Gastrocnemius medialis (tissue), 4 donors: ENCODE data around the gene TTLL12. TPM values are rescaled to one million over a fixed set of nuclear protein-coding genes. Genes with fewer than 3 reads are reported as not detected.

Experiments used
- ATAC-seq, 2 donors: fragments of 150-250 bp; one replicate each; pipeline ENCODE4 v1.9.1; 2016
- DNase-seq, 2 donors: peaks; one replicate each; pipeline ENCODE4 v3.0.0-alpha.2; 2019
- H3K27ac ChIP-seq, 4 donors: fragments of 200-600 bp; sonication (generic); 1 replicate in 1 of 4; 2 replicates in 3 of 4; pipeline ENCODE4 v1.5.1; 2016 to 2018; ENCODE audit warnings: mild to moderate bottlenecking in 2 of 4, moderate library complexity in 1 of 4
- H3K27me3 ChIP-seq, 3 donors: fragments of 200-600 bp; sonication (generic) in 2 of 3; 1 replicate in 1 of 3; 2 replicates in 2 of 3; pipeline versions ENCODE4 v1.5.1 to v1.6.0; 2016 to 2019; ENCODE audit warnings: mild to moderate bottlenecking in 1 of 3, moderate library complexity in 1 of 3
- H3K36me3 ChIP-seq, 2 donors: fragments of 200-600 bp; sonication (generic) in 1 of 2; one replicate each; pipeline ENCODE4 v1.5.1; 2017 to 2018
- H3K4me1 ChIP-seq, 2 donors: fragments of 200-600 bp; sonication (generic) in 1 of 2; one replicate each; pipeline ENCODE4 v1.5.1; 2016 to 2017; ENCODE audit warnings: mild to moderate bottlenecking in 2 of 2
- H3K4me3 ChIP-seq, 4 donors: fragments of 200-600 bp; sonication (generic) in 3 of 4; 1 replicate in 1 of 4; 2 replicates in 3 of 4; pipeline ENCODE4 v1.5.1; 2016 to 2019; ENCODE audit warnings: mild to moderate bottlenecking in 2 of 4
- H3K9me3 ChIP-seq, 3 donors: fragments of 200-600 bp; sonication (generic) in 2 of 3; 1 replicate in 1 of 3; 2 replicates in 2 of 3; pipeline ENCODE4 v1.5.1; 2016 to 2019
- POLR2A ChIP-seq, 2 donors: fragments of 450-650 bp; IDR thresholded peaks; one replicate each; pipeline ENCODE4 v1.6.1; 2017; ENCODE audit warnings: antibody characterized with exemption in 2 of 2, mild to moderate bottlenecking in 2 of 2, moderate library complexity in 2 of 2
- in situ Hi-C, 4 donors: fragments of 200-750 bp; cut with MboI; loops; one replicate each; pipeline versions ENCODE4 v1.15.0 to v1.8.0; 2017; ENCODE audit warnings: low sequenced_read_pairs in 4 of 4
- intact Hi-C: fragments of 100-400 bp; cut with DNase I; formaldehyde crosslinking; loops from one replicate; pipeline ENCODE4 v1.15.1; 2023; ENCODE audit warnings: low total_unique reads
- total RNA-seq, 4 donors: library from RNA; depleted of rRNA; stranded (reverse); fragments of >200 nt; gene quantifications; one replicate each; pipeline versions ENCODE4 v1.1.0 to v1.2.3, GENCODE V29; 2016
- TF ChIP-seq, protein P1 (sequence below), 5 experiments: fragments of 450-650 bp in 3 of 5; fragments of 200-600 bp in 2 of 5; sonication (generic) in 2 of 5; IDR thresholded peaks in 4 of 5; conservative IDR thresholded peaks in 1 of 5; 1 replicate in 4 of 5; 2 replicates in 1 of 5; pipeline ENCODE4 v1.5.1; 2016 to 2019; ENCODE audit warnings: antibody characterized with exemption in 5 of 5, mild to moderate bottlenecking in 3 of 5, moderate library complexity in 3 of 5

The TTLL12 gene
- total RNA-seq, 4 donors from 2014 or later = 13.7 to 41.8 (median 19.6) TPM

DNA sequence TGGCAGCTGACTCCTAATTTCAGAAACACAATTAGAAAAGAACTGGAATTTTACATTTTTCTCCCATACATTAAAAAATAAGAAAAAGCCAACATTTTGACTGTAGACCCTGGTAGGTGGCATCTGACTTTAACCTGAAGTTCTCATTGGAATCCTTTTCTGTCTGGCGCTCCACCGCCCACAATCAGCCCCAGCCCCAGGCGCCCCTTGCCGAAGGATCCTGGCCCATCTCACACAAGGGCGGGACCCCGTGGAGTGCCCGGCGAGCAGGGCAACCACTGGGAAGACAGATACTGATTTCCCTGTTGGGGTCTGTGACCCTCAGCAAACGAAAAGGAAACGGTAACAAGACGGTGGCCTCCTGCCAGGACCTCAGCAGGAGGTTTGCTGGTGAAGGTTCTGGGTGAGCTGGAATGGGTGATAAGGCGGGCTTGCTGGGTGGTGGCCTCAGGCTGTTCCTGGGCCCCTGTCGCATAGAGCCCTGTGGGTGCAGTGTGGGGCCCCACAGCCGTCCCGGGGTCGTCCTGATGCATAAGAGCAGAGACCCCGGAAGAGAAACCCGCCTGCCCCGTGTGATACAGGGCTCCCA lies 19.8 kb downstream of the TTLL12 start:
- TF ChIP-seq, protein P1, sequence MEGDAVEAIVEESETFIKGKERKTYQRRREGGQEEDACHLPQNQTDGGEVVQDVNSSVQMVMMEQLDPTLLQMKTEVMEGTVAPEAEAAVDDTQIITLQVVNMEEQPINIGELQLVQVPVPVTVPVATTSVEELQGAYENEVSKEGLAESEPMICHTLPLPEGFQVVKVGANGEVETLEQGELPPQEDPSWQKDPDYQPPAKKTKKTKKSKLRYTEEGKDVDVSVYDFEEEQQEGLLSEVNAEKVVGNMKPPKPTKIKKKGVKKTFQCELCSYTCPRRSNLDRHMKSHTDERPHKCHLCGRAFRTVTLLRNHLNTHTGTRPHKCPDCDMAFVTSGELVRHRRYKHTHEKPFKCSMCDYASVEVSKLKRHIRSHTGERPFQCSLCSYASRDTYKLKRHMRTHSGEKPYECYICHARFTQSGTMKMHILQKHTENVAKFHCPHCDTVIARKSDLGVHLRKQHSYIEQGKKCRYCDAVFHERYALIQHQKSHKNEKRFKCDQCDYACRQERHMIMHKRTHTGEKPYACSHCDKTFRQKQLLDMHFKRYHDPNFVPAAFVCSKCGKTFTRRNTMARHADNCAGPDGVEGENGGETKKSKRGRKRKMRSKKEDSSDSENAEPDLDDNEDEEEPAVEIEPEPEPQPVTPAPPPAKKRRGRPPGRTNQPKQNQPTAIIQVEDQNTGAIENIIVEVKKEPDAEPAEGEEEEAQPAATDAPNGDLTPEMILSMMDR (IDR thresholded peaks at IDR 0.05 in 4 of 5, conservative IDR thresholded peaks at IDR 0.05 in 1 of 5) = no peak
- TF ChIP-seq POLR2A (IDR thresholded peaks at IDR 0.05) = no peak

DNA sequence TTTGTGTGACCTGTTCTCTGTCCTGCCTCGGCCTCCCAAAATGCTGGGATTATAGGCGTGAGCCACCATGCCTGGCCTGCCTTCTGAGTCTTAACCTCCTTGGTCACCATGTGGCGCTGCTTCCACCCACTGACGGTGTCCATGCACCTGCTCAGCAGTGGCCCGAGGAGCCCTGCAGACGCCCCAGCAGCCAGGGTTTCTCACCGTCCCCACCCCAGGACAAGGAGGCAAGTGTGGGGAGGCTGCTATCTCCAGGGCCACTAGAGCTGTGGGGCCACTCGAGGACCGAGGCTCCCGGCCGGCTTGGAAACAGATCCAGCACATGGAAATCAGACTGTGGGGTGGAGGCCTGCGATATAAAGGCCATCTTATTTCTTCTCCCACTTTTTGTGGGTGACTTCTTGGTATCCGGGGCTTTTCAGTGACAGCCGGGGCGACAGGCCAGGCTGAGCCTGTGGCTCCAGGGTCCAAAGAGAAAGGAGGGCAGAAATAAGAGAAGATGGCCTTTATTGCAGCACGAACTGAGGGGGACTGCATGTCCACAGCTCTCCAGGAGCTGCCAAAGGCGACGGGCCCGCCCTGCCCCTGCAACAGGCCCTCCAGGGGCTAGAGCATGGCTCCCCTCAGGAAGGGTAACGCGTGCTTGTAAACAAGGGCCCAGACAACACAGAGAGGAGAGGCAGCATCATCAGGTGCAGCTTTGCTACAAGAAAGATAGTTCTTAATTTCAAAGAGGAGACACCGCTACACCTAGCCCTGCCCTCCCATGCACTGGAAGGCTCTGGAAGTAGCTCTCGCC lies 20.6 kb downstream of the TTLL12 start:
- no peaks in the 10 kb centered on the region for H3K9me3 ChIP-seq
- no peak overlapping the region for H3K4me3 ChIP-seq
- no peak for DNase-seq
- intact Hi-C loops = no loop called here
- H3K27ac ChIP-seq = no peak overlapping the region
- ATAC-seq = no peak
- peaks cover 0 to 34% of the 10 kb centered on the region in 2 donors for H3K36me3 ChIP-seq
- H3K27me3 ChIP-seq = no peaks in the 10 kb centered on the region
- TF ChIP-seq POLR2A (IDR thresholded peaks at IDR 0.05) = no peak
- TF ChIP-seq, protein P1 (IDR thresholded peaks at IDR 0.05 in 4 of 5, conservative IDR thresholded peaks at IDR 0.05 in 1 of 5) = no peak
- in situ Hi-C loops = no loop called here
- H3K4me1 ChIP-seq = no peaks in the 10 kb centered on the region

More for the DNA sequence above, 19.8 kb downstream of the TTLL12 start:
- ATAC-seq (no peak), DNase-seq (no peak)
- in situ Hi-C loops = no loop called here
- Histone ChIP-seq H3K4me1 (no peaks in the 10 kb centered on the region), H3K36me3 (peaks cover 0 to 40% of the 10 kb centered on the region in 2 donors), H3K9me3 (no peaks in the 10 kb centered on the region), H3K27ac (no peak overlapping the region), H3K4me3 (no peak overlapping the region), H3K27me3 (no peaks in the 10 kb centered on the region)
- intact Hi-C loops = no loop called here

GRCh38 chr22:43164636-43165035 lies 22.3 kb downstream of the TTLL12 start:
- in situ Hi-C loops = no loop called here
- H3K36me3 ChIP-seq = peaks cover 0 to 20% of the 10 kb centered on the region in 2 donors
- no peak for ATAC-seq

GRCh38 chr22:43163241-43163795 lies 23.6 kb downstream of the TTLL12 start:
- no peak for ATAC-seq
- H3K4me3 ChIP-seq = no peak overlapping the region
- no peaks in the 10 kb centered on the region for H3K4me1 ChIP-seq
- TF ChIP-seq POLR2A (IDR thresholded peaks at IDR 0.05) = no peak
- TF ChIP-seq, protein P1 (IDR thresholded peaks at IDR 0.05 in 4 of 5, conservative IDR thresholded peaks at IDR 0.05 in 1 of 5) = no peak
- H3K27ac ChIP-seq = no peak overlapping the region
- no peaks in the 10 kb centered on the region for H3K9me3 ChIP-seq
- DNase-seq = no peak
- H3K36me3 ChIP-seq = peaks cover 0 to 20% of the 10 kb centered on the region in 2 donors
- intact Hi-C loops (no loop called here), in situ Hi-C loops (no loop called here)
- no peaks in the 10 kb centered on the region for H3K27me3 ChIP-seq

More at GRCh38 chr22:43164636-43165035, 22.3 kb downstream of the TTLL12 start:
- DNase-seq = no peak
- intact Hi-C loops = no loop called here
- no peaks in the 10 kb centered on the region for H3K27me3 ChIP-seq
- TF ChIP-seq, protein P1 (IDR thresholded peaks at IDR 0.05 in 4 of 5, conservative IDR thresholded peaks at IDR 0.05 in 1 of 5) = no peak
- no peak for TF ChIP-seq POLR2A (IDR thresholded peaks at IDR 0.05)
- no peak overlapping the region for H3K4me3 ChIP-seq
- H3K9me3 ChIP-seq = no peaks in the 10 kb centered on the region
- no peak overlapping the region for H3K27ac ChIP-seq
- no peaks in the 10 kb centered on the region for H3K4me1 ChIP-seq
